GM18508 (cell line): Measurements from ENCODE around the gene RREB1.
"Not testable (repeated sequence)": the region's sequence is repeated elsewhere in the genome, so short reads cannot be mapped to it uniquely, and the experiment has no call there.

ENCODE experiments used
- ATAC-seq: cut with Tn5 transposase; IDR thresholded peaks from one replicate; pipeline ENCODE4 v1.9.1; 2021; ENCODE audit warnings: moderate number of reproducible peaks; ENCODE audit not compliant: insufficient read depth, unreplicated experiment

Gene RREB1

DNA sequence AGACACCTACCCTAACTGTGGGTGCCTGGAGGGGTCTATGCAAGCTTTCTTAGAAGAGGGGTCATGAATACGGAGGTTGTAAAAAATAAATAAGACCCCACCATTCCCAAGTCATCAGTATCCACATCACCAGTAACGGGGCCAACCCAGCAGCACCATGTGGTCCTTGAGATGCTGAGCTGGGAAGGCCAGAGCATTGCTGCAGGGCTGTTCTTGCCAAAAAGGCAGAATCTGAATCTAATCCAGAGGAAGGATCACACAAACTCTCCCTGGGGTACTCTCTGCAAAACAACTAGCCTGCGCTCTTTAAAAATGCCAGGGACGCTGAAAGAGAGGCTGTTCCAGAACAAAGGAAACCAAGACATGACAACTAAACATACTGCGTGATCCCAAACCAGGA lies 162.1 kb downstream of the RREB1 start:
- ATAC-seq = no peak

DNA sequence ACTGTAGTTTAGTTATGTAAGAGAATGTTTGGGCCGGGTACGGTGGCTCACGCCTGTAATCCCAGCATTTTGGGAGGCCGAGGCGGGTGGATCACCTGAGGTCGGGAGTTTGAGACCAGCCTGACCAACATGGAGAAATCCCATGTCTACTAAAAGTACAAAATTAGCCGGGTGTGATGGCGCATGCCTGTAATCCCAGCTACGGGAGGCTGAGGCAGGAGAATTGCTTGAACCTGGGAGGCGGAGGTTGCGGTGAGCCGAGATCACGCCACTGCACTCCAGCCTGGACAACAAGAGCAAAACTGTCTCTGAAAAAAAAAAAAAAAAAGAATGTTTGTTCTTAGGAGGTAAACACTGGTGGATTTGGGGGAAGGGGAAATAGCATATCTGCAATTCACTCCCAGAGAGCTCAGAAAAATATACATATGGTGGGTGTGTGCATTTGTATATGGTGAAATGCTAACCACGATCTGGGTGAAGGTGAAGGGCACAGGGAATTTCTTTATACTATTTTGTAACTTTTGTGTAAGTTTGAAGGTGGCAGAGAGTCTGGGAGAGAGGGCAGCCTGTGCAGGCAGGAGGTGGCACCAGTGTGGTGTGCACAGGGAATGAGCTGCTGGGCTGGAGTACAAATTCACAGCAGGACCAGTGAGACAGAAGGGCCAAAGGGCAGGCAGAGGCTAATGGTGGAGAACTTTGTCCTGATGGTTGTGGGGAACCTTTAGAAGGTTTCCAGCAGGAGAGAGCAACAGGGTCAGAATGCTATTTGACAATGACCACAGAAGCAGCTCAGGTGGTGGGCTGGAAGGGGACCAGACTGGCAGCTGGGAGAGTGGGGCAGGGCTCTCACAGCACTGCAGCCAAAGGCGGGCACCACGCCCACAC lies 162.8 kb downstream of the RREB1 start:
- ATAC-seq = no peak

DNA sequence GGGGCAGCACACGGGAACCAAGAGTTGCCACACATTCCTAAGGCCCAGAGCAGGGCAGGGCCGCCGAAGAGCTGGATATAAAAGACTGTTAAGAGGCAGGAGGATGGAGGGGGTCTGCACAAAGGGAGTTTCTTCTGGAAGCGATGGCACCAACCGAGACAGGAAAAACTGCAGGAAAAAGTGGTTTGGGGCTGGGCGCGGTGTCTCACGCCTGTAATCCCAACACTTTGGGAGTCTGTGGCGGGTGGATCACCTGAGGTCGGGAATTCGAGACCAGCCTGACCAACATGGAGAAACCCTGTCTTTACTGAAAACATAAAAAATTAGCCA lies 163.4 kb downstream of the RREB1 start:
- no peak for ATAC-seq

DNA sequence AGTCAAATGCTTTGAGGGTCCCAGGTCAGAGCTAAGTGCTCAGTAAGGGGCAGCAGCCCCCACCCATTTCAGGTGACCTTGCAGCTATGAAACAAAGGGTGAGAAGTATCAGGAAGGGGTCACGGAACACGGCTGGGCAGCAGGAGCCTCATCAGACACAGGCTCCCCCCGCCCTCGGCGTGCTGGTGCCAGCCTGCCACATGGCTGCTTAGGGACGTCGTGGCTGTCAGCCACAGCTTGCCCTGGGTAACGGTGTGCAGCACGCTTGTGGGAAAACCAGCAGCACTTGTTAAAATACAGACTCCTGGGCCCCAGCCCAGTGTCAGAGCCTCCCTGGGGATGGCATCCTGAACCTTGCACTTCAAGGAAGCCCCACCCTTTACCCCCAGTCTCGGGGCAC lies 165.9 kb downstream of the RREB1 start:
- ATAC-seq = no peak

DNA sequence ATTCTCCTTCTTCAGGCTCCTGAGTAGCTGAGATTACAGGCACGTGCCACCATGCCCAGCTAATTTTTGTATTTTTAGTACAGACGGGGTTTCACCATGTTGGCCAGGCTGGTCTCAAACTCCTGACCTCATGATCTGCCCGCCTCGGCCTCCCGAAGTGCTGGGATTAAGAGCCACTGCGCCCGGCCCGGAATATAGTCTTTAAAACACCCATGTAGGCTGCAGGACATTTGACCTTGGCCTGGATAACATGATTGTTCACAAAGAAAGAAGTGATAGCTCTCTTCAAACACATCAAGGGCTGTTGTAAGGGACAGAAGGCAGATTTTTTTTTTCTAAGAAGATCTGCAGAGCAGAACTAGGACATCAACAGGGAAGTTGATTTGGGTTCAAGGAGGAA lies 166.8 kb downstream of the RREB1 start:
- not testable (repeated sequence) for ATAC-seq

DNA sequence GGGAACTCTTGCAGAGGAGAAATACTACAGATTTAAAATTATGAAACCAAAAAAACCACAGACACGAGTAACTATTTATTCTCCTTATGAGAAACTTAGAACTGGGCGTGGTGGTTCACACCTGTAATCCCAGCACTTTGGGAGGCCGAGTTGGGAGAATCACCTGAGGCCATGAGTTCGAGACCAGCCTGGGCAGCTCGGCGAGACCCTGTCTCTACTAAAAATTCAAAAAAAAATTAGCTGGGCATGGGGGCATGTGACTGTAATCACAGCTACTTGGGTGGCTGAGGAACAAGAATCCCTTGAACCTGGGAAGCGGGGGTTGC lies 168.4 kb downstream of the RREB1 start:
- no peak for ATAC-seq

DNA sequence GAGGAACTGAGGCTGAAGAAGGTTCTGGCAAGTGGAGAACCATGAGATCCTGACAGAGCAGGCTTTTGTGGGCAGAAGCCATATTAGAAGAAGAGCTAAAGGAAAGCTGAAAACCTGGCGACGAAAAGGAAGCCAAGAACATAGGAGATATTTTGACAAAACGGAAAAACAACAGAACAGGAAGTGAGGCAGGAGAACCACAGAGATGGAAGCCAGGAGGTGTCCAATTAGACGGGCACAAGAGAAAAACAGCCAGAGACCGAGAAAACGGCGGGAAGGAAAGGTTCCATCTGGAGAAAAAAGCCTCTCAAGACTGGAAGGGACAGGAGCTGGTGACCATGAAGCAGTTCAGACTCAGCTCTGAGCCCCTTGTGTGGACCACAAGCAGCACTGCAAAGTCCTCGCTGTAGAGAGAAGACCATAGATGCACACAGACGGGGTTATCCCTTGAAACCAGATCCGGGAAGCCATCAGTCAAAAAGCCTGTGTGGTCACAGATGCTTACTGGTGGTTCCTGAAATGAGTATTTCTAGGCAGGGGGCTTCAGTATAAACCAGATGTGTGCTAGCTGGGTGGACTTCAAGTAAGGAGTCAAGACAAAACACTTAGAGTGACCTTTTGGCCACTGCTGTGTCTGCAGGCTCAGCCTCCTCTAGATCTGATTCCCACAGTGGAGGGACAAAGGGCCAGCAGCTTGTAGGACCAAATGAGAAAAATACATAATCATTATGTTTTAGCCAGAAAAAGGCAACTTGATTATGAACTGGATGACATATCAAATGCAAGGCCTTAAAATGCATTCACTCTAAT lies 174.5 kb downstream of the RREB1 start:
- no peak for ATAC-seq

DNA sequence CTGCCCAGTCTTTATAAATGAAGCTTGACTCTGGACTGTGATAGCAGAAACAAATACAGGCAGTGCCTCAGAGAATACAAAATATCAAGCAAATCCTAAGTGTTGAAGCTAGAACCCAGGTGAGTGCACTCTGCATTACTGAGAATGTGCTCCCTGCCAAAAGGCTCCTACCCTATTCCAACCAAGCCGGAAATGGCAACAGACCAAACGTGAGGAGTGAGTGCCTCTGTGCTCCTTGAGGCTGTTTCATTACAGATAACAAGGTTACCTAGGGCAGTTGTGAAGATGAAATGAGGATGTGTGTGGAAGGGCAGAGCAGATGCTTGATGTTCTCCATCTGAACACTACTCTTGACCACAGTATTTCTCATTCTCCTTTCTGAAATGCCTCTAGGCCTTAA lies 175.9 kb downstream of the RREB1 start:
- ATAC-seq = no peak

DNA sequence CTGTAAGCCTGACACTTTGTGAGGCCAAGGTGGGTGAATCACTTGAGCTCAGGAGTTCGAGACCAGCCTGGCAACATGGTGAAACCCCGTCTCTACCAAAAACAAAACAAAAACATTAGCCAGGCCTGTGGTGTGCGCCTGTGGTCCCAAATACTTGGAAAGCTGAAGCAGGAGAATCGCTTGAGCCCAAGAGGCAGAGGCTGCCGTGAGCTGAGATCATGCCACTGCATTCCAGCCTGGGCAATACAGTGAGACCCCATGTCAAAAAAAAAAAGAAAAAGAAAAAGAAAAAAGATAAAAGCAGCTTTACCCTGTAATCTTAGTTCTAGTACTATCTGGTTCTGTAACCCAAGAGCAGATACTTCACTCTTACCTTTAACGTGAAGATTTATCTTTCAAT lies 177.7 kb downstream of the RREB1 start:
- no peak for ATAC-seq

DNA sequence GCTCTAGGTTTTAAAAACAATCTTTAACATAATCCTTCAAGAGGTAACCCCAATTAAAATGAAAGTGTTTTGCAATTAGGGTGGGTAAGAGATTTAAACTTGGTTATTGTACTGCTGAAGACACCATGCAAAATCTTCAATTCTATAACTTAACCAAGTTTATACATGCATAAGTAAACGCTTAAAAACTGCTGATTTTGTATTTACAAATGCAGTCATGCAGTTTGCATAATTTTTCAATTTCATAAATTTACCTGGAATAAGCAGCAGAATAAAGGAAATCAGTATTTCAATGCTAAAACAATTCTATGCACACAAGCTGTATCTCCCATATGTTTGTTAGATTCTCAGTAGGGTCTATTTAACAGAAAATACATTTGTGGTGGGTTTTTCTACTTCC lies 182.3 kb downstream of the RREB1 start:
- ATAC-seq = no peak

DNA sequence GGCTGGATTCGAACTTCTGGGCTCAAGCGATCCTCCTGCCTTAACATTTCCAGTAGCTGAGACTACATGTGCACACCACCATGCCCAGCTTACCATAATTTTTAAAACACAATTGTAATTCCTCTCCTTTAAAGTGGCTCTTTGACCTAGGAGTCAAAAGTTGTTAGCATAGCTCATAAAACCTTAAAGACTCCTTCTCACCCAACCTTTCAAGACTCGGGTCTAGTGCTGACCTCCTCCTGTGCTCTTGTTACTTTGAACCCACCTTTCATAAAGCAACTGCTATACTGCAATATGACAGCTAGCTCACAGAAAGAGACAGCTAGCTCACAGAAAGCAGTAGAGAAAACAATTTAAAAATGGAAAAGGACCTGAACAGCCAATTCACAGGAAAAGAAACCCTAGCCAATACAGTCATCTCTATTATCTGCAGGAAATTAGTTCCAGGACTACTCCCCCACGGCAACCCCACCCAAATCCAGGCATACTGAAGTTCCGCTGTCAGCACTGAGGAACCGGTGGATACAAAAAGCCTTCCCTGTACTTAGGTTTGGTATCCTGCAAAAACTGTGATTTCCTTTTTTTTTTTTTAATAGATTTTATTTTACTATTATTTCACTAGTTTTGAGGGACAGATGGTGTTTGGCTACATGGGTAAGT lies 185.0 kb downstream of the RREB1 start:
- no peak for ATAC-seq

DNA sequence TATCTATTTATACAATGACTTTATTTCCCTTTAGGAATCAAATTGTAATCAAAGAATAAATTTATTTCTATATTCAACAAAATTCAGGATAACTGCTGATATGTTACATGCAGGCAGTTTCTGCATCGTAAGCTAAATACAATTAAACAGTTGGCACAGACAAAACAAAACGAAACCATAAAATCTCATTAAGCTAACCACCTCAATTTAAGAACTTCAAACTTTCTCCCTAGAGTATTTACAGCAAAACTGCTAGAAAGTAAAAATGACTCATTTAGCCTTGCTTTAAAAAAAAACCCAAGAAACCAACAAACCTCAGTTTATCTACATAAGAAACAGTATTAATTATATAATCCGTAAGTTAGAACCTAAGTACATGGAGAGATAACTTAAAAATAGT lies 188.2 kb downstream of the RREB1 start:
- no peak for ATAC-seq

DNA sequence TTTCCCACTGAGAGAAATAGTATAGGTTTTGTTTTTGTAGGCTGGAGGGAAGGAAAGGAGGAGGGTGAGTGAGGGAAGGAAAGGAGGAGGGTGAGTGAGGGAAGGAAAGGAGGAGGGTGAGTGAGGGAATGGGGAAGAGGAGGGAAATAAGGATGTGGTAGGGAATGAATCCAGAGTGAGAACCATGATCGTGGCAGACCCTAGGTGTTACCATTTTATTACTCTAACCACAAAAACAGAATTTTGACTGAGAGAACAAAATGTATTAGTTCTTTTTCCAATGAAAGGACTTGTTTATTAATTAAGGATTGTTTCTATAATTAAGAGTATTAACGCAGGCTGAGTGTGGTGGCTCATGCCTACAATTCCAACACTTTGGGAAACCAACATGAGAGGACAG lies 188.8 kb downstream of the RREB1 start:
- ATAC-seq = no peak

DNA sequence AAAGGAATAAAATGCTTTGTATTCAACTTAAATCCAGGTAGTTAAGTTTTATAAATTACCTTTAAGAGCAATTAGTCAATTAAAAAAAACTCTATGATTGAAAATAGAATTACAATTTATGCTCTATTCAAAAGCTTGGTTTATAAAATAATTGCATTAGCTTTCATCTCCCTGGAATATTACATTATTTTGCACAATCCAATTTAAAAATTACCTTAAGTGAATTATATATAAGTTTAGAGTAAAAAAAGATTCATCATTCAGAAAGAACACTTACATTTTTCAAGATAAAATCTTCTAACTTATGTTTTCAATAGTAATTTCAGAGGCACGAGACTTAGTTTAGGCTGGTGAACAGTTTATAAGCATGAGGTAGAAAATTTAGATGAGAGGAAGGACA lies 190.4 kb downstream of the RREB1 start:
- ATAC-seq = no peak

DNA sequence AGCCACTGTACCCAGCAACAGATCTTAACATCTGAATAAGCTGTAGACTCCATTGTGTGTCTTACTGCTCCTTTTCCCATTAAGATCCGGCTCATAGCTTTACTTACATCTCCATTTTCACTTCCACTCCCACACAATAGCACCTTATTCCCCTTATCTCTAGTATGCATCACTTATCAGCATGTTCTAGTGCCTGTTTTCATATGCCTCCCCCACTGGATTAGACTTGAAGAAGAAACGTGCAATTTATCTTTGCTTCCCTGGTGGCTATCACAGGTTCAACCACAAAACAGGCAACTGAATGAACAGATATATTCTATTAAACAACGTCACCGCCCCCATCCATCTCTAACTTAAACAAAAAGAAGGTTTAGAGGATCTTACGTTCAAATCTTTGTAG lies 193.2 kb downstream of the RREB1 start:
- ATAC-seq = no peak
